GM10847 (cell line): ENCODE results near the gene IDH3G.

Experiments used
- POLR2A ChIP-seq: IDR thresholded peaks from 2 replicates; pipeline ENCODE4 v1.6.1; 2011; ENCODE audit not compliant: insufficient read length; ENCODE audit errors: extremely low read depth

The IDH3G gene

GRCh38 chrX:153763298-153763932 lies 30.8 kb downstream of the IDH3G start:
- no peak for TF ChIP-seq POLR2A

- no peak for TF ChIP-seq POLR2A
Observed at GRCh38 chrX:153762626-153763173, 31.5 kb downstream of the IDH3G start.

- TF ChIP-seq POLR2A = no peak
Observed at GRCh38 chrX:153761863-153762262, 32.3 kb downstream of the IDH3G start.

- no peak for TF ChIP-seq POLR2A
Observed at GRCh38 chrX:153755136-153755535, 39.0 kb downstream of the IDH3G start.

- TF ChIP-seq POLR2A = no peak
Observed at GRCh38 chrX:153750127-153750774, 43.9 kb downstream of the IDH3G start.

- no peak for TF ChIP-seq POLR2A
Observed at GRCh38 chrX:153746359-153746758, 47.8 kb downstream of the IDH3G start.

- TF ChIP-seq POLR2A = no peak
Observed at GRCh38 chrX:153744210-153745066, 49.7 kb downstream of the IDH3G start.

GRCh38 chrX:153741446-153741845 lies 52.7 kb downstream of the IDH3G start:
- TF ChIP-seq POLR2A = no peak

- no peak for TF ChIP-seq POLR2A
Observed at GRCh38 chrX:153740631-153741222, 53.4 kb downstream of the IDH3G start.

- TF ChIP-seq POLR2A = no peak
Observed at GRCh38 chrX:153739754-153740486, 54.3 kb downstream of the IDH3G start.

- TF ChIP-seq POLR2A = no peak
Observed at GRCh38 chrX:153738056-153738605, 56.0 kb downstream of the IDH3G start.

- no peak for TF ChIP-seq POLR2A
Observed at GRCh38 chrX:153736871-153737441, 57.2 kb downstream of the IDH3G start.

GRCh38 chrX:153736071-153736820 lies 57.9 kb downstream of the IDH3G start:
- TF ChIP-seq POLR2A = no peak
